ENCODE measurements around the gene HYCC2.

HYCC2 gene

DNA sequence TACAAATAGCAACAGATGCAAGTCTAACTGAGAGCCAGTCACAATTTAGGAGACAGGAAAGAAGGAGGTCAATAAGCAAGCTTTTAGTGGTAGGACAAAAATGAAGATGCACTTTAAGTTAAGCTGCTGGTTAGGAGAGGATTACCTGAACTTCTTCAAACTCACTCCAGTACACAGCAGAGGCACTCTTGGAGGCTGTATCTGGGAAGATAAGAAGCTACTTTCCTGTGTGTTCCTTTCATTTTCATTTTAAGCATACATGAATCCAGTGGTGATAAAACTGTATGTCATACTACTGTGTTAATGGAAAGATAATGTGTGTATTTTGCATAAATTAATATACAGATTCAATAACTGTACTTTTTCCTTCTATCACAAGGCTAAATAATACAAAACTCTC lies 49.6 kb downstream of the HYCC2 start:
- no peak; the same call in 2 of the 3 replicates for ATAC-seq
- TF ChIP-seq POU6F1 (CRISPR knock-in tag; IDR thresholded peaks at IDR 0.05; ENCODE audit: borderline replicate concordance, low read depth) (no peak), BACH2 (CRISPR knock-in tag; IDR thresholded peaks at IDR 0.05; ENCODE audit: borderline replicate concordance) (no peak), ESRRG (CRISPR knock-in tag; IDR thresholded peaks at IDR 0.05) (no peak), ZNF70 (CRISPR knock-in tag; IDR thresholded peaks at IDR 0.05) (no peak)
- TF ChIP-seq, protein P1, sequence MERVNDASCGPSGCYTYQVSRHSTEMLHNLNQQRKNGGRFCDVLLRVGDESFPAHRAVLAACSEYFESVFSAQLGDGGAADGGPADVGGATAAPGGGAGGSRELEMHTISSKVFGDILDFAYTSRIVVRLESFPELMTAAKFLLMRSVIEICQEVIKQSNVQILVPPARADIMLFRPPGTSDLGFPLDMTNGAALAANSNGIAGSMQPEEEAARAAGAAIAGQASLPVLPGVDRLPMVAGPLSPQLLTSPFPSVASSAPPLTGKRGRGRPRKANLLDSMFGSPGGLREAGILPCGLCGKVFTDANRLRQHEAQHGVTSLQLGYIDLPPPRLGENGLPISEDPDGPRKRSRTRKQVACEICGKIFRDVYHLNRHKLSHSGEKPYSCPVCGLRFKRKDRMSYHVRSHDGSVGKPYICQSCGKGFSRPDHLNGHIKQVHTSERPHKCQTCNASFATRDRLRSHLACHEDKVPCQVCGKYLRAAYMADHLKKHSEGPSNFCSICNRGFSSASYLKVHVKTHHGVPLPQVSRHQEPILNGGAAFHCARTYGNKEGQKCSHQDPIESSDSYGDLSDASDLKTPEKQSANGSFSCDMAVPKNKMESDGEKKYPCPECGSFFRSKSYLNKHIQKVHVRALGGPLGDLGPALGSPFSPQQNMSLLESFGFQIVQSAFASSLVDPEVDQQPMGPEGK (CRISPR knock-in tag; IDR thresholded peaks at IDR 0.05; ENCODE audit: borderline replicate concordance), result no peak
